ENCODE data around the gene ZMYM4.
A peak's percentile ranks its signal among the peaks of the same experiment; 100 is the strongest.
"Not testable (repeated sequence)": the region's sequence is repeated elsewhere in the genome, so short reads cannot be mapped to it uniquely, and the experiment has no call there.

The ZMYM4 gene

DNA sequence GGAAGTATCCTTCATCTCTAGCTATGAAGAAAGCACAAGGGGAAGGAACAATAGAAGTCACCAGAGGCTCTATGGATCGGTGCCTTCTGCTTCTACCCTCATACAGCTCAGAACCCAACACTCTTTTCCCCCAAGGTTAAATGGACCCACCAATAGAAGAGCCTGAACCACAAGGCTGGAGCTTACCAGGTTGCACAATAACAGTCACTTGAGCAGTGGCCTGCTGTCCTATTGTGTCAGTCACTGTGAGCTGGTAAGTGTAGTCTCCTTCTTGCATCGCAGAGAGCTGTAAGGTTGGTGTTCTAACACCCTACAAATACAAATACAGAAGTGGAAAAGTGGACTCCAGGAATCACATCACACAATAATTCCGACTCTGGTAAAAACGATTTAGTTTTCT lies 185.7 kb downstream of the ZMYM4 start:
- no peak for DNase-seq (ENCODE audit: low spot score)

- peak; percentile 5 for DNase-seq (ENCODE audit: low spot score)
Measured at GRCh38 chr1:35454616-35455015, 186.1 kb downstream of the ZMYM4 start.

DNA sequence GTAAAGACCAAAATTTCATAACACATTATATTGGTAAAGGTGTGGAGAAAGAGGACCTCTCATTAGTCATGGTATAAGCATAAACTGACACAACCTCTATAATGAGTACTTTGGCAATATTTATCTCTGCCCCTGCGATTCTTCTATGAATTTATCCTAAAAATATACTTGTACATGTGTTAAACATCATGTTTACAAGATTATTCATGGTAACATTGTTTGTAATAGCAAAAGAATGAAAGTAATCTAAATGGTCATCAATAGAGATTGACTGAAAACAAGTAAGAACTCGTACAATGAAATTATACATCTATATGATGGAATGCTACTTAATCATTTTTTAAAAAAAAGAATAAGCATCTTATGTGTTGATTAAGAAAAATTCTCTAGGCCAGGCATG lies 192.3 kb downstream of the ZMYM4 start:
- no peak for DNase-seq (ENCODE audit: low spot score)

DNA sequence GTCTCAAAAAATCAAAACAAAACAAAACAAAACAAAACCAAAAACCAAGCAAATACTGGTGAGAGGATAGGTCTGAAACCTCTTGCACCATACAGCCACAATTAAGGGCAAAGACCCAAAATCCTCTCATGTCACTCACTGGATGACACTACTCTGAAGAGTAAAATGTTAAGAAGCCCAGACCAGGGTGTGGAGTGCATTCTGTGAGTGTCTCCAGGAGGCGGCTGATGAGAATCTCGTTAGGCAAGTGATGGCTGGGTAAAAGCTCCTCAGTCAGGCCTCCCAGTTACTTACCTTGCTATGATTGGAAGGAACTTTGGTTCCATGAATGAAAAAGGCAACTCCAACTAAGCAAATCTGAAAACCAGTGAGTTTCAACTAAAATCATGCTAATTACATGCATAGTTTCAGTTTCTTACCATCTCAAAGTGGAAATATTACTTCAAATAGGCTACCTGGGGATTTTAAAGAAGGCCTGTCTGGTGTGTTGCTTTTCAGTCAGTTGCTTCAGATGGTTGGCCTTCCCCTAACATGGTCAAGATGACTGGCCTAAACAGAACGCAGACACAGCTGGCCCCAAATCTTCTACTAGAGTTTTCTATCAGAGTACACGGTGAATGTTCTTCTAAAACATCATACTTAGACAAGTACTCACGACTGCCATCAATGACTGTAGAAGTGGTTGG lies 193.6 kb downstream of the ZMYM4 start:
- no peak for DNase-seq (ENCODE audit: low spot score)

DNA sequence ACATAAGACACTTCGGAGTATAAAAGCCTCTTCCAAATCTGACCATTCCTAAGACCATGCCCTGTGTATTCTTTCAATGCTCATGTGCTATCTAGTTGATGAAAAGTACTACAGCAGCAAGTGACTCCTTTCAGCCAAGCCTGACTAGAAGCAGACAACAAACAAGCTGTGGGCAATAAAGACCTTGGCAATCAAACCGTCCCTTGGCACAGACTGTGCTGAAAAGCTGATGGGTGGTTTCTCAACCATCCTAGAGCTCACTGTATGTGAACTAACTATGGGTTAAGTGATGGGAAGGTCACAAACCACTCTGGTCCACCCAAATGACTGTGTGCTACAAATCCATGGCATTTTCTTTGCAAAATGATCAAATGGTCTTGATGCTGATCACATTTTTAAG lies 194.7 kb downstream of the ZMYM4 start:
- DNase-seq (ENCODE audit: low spot score) = no peak

GRCh38 chr1:35463749-35464148 lies 195.2 kb downstream of the ZMYM4 start:
- DNase-seq (ENCODE audit: low spot score) = not testable (repeated sequence)

GRCh38 chr1:35466120-35466519 lies 197.6 kb downstream of the ZMYM4 start:
- no peak for DNase-seq (ENCODE audit: low spot score)

DNA sequence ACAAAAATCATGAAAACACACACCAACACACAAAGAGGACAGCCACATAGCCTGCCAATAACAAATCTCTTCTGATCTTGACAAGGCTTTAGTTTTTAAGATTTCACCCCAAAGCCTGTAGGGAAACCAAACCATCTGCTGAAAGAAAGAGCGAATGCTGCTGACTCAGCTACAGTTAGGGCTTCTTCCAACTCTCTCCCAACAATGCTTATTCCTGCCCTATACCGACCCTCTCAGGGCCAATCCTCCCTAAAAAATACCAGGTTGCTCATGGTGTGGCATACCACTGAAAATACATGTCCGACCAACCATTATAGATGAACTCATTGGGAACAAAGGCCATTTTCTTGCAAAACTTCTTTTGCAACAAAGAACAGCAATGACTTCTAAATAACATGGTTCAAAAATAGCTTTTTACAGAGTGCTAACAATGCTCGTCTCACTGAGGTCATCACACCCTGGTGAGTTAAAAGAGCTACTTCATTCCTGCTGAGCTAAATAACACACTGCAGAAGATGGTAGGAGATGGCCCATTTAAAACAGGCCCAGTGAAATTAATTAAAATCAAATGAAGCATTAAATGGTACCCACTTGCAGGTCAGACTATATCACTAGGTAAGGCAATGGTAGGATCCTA lies 202.6 kb downstream of the ZMYM4 start:
- DNase-seq (ENCODE audit: low spot score) = no peak
